Smooth muscle cell (in vitro differentiated cells): ENCODE results near the gene KLB. TPM values are rescaled to one million over a fixed set of nuclear protein-coding genes. Genes with fewer than 3 reads are reported as not detected.

ENCODE experiments used
- DNase-seq: peaks from one replicate; lab custom pipeline; 2025; ENCODE audit not compliant: unreplicated experiment; lab: John Stamatoyannopoulos, UW
- H2AFZ ChIP-seq: fragments of 200-600 bp; sonication (generic); 2 replicates; pipeline ENCODE4 v1.6.0; 2016; ENCODE audit warnings: antibody characterized with exemption, low read depth, mild to moderate bottlenecking
- H3F3A ChIP-seq: fragments of 200-600 bp; sonication (generic); 2 replicates; pipeline ENCODE4 v1.6.0; 2017; ENCODE audit warnings: antibody characterized with exemption, low read depth
- H3K27ac ChIP-seq: fragments of 200-600 bp; sonication (generic); 2 replicates; pipeline ENCODE4 v1.5.1; 2016; ENCODE audit warnings: low read depth, mild to moderate bottlenecking
- H3K27me3 ChIP-seq: fragments of 200-600 bp; sonication (generic); 2 replicates; pipeline ENCODE4 v1.6.1; 2016; ENCODE audit warnings: low read depth, mild to moderate bottlenecking
- H3K36me3 ChIP-seq: fragments of 200-600 bp; sonication (generic); 2 replicates; pipeline ENCODE4 v1.5.1; 2016; ENCODE audit warnings: low read depth
- H3K4me1 ChIP-seq: fragments of 200-600 bp; sonication (generic); 2 replicates; pipeline ENCODE4 v1.5.1; 2016; ENCODE audit warnings: low read depth
- H3K4me2 ChIP-seq: fragments of 200-600 bp; sonication (generic); 2 replicates; pipeline ENCODE4 v1.6.0; 2016; ENCODE audit warnings: mild to moderate bottlenecking
- H3K4me3 ChIP-seq: fragments of 200-600 bp; sonication (generic); 2 replicates; pipeline ENCODE4 v1.5.1; 2016; ENCODE audit warnings: mild to moderate bottlenecking
- H3K79me2 ChIP-seq: fragments of 200-600 bp; sonication (generic); 2 replicates; pipeline ENCODE4 v1.6.0; 2016; ENCODE audit warnings: low read depth, mild to moderate bottlenecking
- H3K9ac ChIP-seq: fragments of 200-600 bp; sonication (generic); 2 replicates; pipeline ENCODE4 v1.6.0; 2016; ENCODE audit warnings: low read depth
- H3K9me3 ChIP-seq: fragments of 200-600 bp; sonication (generic); replicated peaks from 2 replicates; pipeline ENCODE4 v1.5.1; 2016; ENCODE audit warnings: low read depth
- H4K20me1 ChIP-seq: fragments of 200-600 bp; sonication (generic); 2 replicates; pipeline ENCODE4 v1.6.0; 2016; ENCODE audit warnings: low read depth
- CTCF ChIP-seq: fragments of 200-600 bp; sonication (generic); IDR thresholded peaks from 2 replicates; pipeline ENCODE4 v1.5.1; 2017; ENCODE audit warnings: borderline replicate concordance, mild to moderate bottlenecking, antibody characterized with exemption; ENCODE audit not compliant: insufficient read depth, poor library complexity, severe bottlenecking
- WGBS: methylation state at CpG from one replicate; pipeline ENCODE4 v1.1.7; 2016; ENCODE audit warnings: low lambda C conversion rate; 5-methylcytosine and 5-hydroxymethylcytosine counted together
- polyA plus RNA-seq: library from polyadenylated mRNA; unstranded; fragments of >200 nt; fragmentation: Nextera tagmentation; extraction: Ambion mirVana; gene quantifications from 2 replicates; pipeline ENCODE4 v1.2.1, GENCODE V29; 2016
- total RNA-seq: library from RNA; depleted of rRNA; stranded (reverse); fragments of >200 nt; gene quantifications from 2 replicates; pipeline ENCODE4 v1.2.3, GENCODE V29; 2014

KLB gene
- total and polyA plus RNA-seq, 2 experiments from 2014 or later = 0.04 TPM; not detected in 1

- H3K4me2 ChIP-seq = peak overlapping the region; percentile 77
- H3K27me3 ChIP-seq = no peaks in the 10 kb centered on the region
- H4K20me1 ChIP-seq = peaks cover 23% of the 10 kb centered on the region
- H3K79me2 ChIP-seq = no peaks in the 10 kb centered on the region
- no peaks in the 10 kb centered on the region for H3K4me1 ChIP-seq
- H3K9me3 ChIP-seq = no peaks in the 10 kb centered on the region
- no peak overlapping the region for H2AFZ ChIP-seq
- peak overlapping the region; percentile 33 for H3K4me3 ChIP-seq
- H3F3A ChIP-seq = peaks cover 27% of the 10 kb centered on the region
- no peak for TF ChIP-seq CTCF
- no peaks in the 10 kb centered on the region for H3K36me3 ChIP-seq
- 29% methylated on average over 61 of the region's 61 CpGs for WGBS
- no peak overlapping the region for H3K9ac ChIP-seq
- H3K27ac ChIP-seq = no peak overlapping the region
- DNase-seq = no peak
Measured at GRCh38 chr4:39446842-39447573, 40.3 kb downstream of the KLB start.

GRCh38 chr4:39450618-39451017 is 43.9 kb downstream of the KLB start:
- no peak for TF ChIP-seq CTCF
- Histone ChIP-seq H3K36me3 (peaks cover 19% of the 10 kb centered on the region), H4K20me1 (peaks cover 57% of the 10 kb centered on the region), H3K4me2 (no peak overlapping the region), H3K27ac (no peak overlapping the region), H3K4me1 (no peaks in the 10 kb centered on the region), H3K4me3 (no peak overlapping the region), H2AFZ (no peak overlapping the region), H3F3A (peaks cover 41% of the 10 kb centered on the region), H3K79me2 (peaks cover 3% of the 10 kb centered on the region), H3K9ac (no peak overlapping the region), H3K27me3 (no peaks in the 10 kb centered on the region), H3K9me3 (no peaks in the 10 kb centered on the region)
- DNase-seq = no peak
- 96% methylated on average over 2 of the region's 2 CpGs for WGBS

GRCh38 chr4:39451423-39452023 is 44.8 kb downstream of the KLB start:
- Histone ChIP-seq H3K4me3 (no peak overlapping the region), H3K27ac (no peak overlapping the region), H3K4me2 (no peak overlapping the region), H4K20me1 (peaks cover 66% of the 10 kb centered on the region), H3F3A (peaks cover 44% of the 10 kb centered on the region), H3K36me3 (peaks cover 27% of the 10 kb centered on the region), H3K79me2 (peaks cover 11% of the 10 kb centered on the region), H3K4me1 (peaks cover 6% of the 10 kb centered on the region), H3K27me3 (no peaks in the 10 kb centered on the region), H2AFZ (no peak overlapping the region), H3K9me3 (no peaks in the 10 kb centered on the region), H3K9ac (no peak overlapping the region)
- 97% methylated on average over 6 of the region's 6 CpGs for WGBS
- DNase-seq = no peak
- TF ChIP-seq CTCF = no peak
